IPS-20b (cell line): ENCODE results near the gene PITRM1.

Experiments used
- H3K27ac ChIP-seq: one replicate; pipeline ENCODE4 v1.5.1; 2013; ENCODE audit warnings: low read length
- H3K27me3 ChIP-seq: 2 replicates; pipeline ENCODE4 v1.6.1; 2013; ENCODE audit warnings: mild to moderate bottlenecking, low read length, inconsistent platforms; ENCODE audit not compliant: insufficient read depth
- H3K36me3 ChIP-seq: 2 replicates; pipeline ENCODE4 v1.6.1; 2013; ENCODE audit warnings: low read depth, mild to moderate bottlenecking, inconsistent platforms, low read length, moderate library complexity; ENCODE audit not compliant: insufficient read depth
- H3K4me1 ChIP-seq: 2 replicates; pipeline ENCODE4 v1.6.1; 2013; ENCODE audit warnings: mild to moderate bottlenecking, control low read depth, inconsistent platforms, low read length, moderate library complexity; ENCODE audit not compliant: insufficient read depth
- H3K4me3 ChIP-seq: 2 replicates; pipeline ENCODE4 v1.5.1; 2013; ENCODE audit warnings: mild to moderate bottlenecking, low read length, inconsistent platforms
- H3K9ac ChIP-seq: 2 replicates; pipeline ENCODE4 v1.6.1; 2013; ENCODE audit warnings: low read depth, mild to moderate bottlenecking, inconsistent platforms, low read length, moderate library complexity
- H3K9me3 ChIP-seq: 2 replicates; pipeline ENCODE4 v1.6.1; 2013; ENCODE audit warnings: mild to moderate bottlenecking, low read depth, low read length, inconsistent platforms; ENCODE audit not compliant: insufficient read depth

The PITRM1 gene

DNA sequence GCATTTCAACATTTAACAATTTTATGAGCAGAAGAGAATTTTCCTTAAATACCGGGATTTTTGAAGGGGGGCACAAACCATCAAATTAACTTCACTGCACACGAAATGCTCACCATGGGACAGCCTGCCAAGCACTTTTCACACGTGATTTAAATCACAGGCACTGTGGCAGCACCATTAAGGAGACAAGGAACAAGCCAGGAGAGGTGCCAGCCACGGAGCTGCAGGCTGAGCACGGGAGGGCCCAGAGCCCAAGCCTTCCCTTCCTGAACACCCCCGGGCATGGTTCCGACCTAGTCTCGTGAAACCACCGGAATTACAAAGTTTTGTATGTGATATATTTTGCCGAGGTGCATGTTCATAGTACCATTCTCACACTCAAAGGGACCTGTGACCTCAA is 13.4 kb downstream of the PITRM1 start:
- Histone ChIP-seq H3K9ac (no peak overlapping the region), H3K36me3 (peaks cover 65% of the 10 kb centered on the region), H3K4me3 (no peak overlapping the region), H3K27ac (no peak overlapping the region), H3K9me3 (no peaks in the 10 kb centered on the region), H3K4me1 (no peaks in the 10 kb centered on the region), H3K27me3 (no peaks in the 10 kb centered on the region)

DNA sequence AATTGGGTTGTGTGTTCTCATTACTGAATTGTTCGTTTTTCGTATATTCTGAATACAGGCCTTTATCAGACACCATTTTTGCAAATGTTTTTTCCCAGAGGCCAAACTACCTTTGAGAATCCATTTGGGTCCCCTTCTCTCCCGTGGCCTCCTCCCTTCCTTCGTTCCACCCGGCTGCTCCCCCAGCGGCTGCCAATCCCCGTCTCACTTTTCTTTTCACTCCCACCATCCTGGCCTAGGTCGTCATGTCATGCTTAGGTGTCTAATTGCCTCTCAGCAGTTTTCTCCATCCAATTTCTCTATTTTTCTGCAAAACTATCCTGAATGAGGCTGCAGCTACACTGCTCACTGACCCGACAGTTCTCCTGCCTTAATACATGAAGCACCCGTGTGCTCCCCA is 17.9 kb downstream of the PITRM1 start:
- Histone ChIP-seq H3K4me3 (no peak overlapping the region), H3K9ac (no peak overlapping the region), H3K27ac (no peak overlapping the region), H3K36me3 (peaks cover 70% of the 10 kb centered on the region), H3K9me3 (no peaks in the 10 kb centered on the region), H3K4me1 (no peaks in the 10 kb centered on the region), H3K27me3 (no peaks in the 10 kb centered on the region)

GRCh38 chr10:3152566-3152935 is 20.0 kb downstream of the PITRM1 start:
- H3K9ac ChIP-seq, result no peak overlapping the region
- H3K27me3 ChIP-seq, result no peaks in the 10 kb centered on the region
- H3K36me3 ChIP-seq, result peaks cover 72% of the 10 kb centered on the region
- no peaks in the 10 kb centered on the region for H3K4me1 ChIP-seq
- no peaks in the 10 kb centered on the region for H3K9me3 ChIP-seq
- H3K27ac ChIP-seq, result no peak overlapping the region
- no peak overlapping the region for H3K4me3 ChIP-seq

- Histone ChIP-seq H3K9me3 (no peaks in the 10 kb centered on the region), H3K36me3 (peaks cover 72% of the 10 kb centered on the region), H3K4me3 (no peak overlapping the region), H3K27me3 (no peaks in the 10 kb centered on the region), H3K27ac (no peak overlapping the region), H3K9ac (no peak overlapping the region), H3K4me1 (no peaks in the 10 kb centered on the region)
Observed at GRCh38 chr10:3151889-3152565, 20.6 kb downstream of the PITRM1 start.

- no peak overlapping the region for H3K27ac ChIP-seq
- H3K4me3 ChIP-seq, result no peak overlapping the region
- H3K4me1 ChIP-seq, result no peaks in the 10 kb centered on the region
- H3K36me3 ChIP-seq, result peaks cover 71% of the 10 kb centered on the region
- no peak overlapping the region for H3K9ac ChIP-seq
- H3K27me3 ChIP-seq, result no peaks in the 10 kb centered on the region
- H3K9me3 ChIP-seq, result no peaks in the 10 kb centered on the region
Observed at GRCh38 chr10:3150961-3151360, 21.6 kb downstream of the PITRM1 start.

GRCh38 chr10:3150366-3150765 is 22.2 kb downstream of the PITRM1 start:
- no peak overlapping the region for H3K27ac ChIP-seq
- no peaks in the 10 kb centered on the region for H3K4me1 ChIP-seq
- H3K27me3 ChIP-seq, result no peaks in the 10 kb centered on the region
- peaks cover 71% of the 10 kb centered on the region for H3K36me3 ChIP-seq
- no peak overlapping the region for H3K4me3 ChIP-seq
- no peaks in the 10 kb centered on the region for H3K9me3 ChIP-seq
- no peak overlapping the region for H3K9ac ChIP-seq

GRCh38 chr10:3149918-3150317 is 22.7 kb downstream of the PITRM1 start:
- Histone ChIP-seq H3K4me1 (no peaks in the 10 kb centered on the region), H3K27me3 (no peaks in the 10 kb centered on the region), H3K9me3 (no peaks in the 10 kb centered on the region), H3K27ac (no peak overlapping the region), H3K9ac (no peak overlapping the region), H3K4me3 (no peak overlapping the region), H3K36me3 (peaks cover 71% of the 10 kb centered on the region)

DNA sequence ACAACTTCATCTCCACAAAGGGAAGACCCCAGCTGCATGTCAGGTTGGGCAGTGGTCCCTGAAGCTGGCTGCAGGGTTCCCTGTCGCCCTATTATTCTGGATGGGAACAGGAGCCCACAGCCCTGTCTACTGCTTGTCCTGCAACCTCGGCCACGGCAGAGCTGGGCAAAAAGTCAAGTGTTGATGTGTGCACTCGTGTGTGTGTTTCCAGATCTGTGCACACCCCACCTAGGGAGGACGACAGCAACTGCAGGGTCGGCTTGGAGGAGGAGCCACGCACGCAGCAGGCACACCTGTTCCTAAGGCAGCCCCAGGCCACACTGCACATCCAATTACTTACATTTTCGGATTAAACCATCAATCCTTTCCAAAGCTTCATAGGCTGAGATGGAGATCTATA is 23.6 kb downstream of the PITRM1 start:
- H3K9ac ChIP-seq, result no peak overlapping the region
- peaks cover 69% of the 10 kb centered on the region for H3K36me3 ChIP-seq
- no peak overlapping the region for H3K27ac ChIP-seq
- no peak overlapping the region for H3K4me3 ChIP-seq
- no peaks in the 10 kb centered on the region for H3K27me3 ChIP-seq
- H3K4me1 ChIP-seq, result no peaks in the 10 kb centered on the region
- no peaks in the 10 kb centered on the region for H3K9me3 ChIP-seq

GRCh38 chr10:3148041-3148440 is 24.5 kb downstream of the PITRM1 start:
- Histone ChIP-seq H3K27me3 (no peaks in the 10 kb centered on the region), H3K27ac (no peak overlapping the region), H3K9ac (no peak overlapping the region), H3K4me1 (no peaks in the 10 kb centered on the region), H3K4me3 (no peak overlapping the region), H3K9me3 (no peaks in the 10 kb centered on the region), H3K36me3 (peaks cover 73% of the 10 kb centered on the region)

- Histone ChIP-seq H3K4me1 (no peaks in the 10 kb centered on the region), H3K27me3 (no peaks in the 10 kb centered on the region), H3K36me3 (peaks cover 73% of the 10 kb centered on the region), H3K4me3 (no peak overlapping the region), H3K27ac (no peak overlapping the region), H3K9me3 (no peaks in the 10 kb centered on the region), H3K9ac (no peak overlapping the region)
Observed at GRCh38 chr10:3147117-3147820, 25.3 kb downstream of the PITRM1 start.

- Histone ChIP-seq H3K27me3 (no peaks in the 10 kb centered on the region), H3K36me3 (peaks cover 72% of the 10 kb centered on the region), H3K9me3 (no peaks in the 10 kb centered on the region), H3K4me3 (no peak overlapping the region), H3K27ac (no peak overlapping the region), H3K4me1 (no peaks in the 10 kb centered on the region), H3K9ac (no peak overlapping the region)
Observed at GRCh38 chr10:3146289-3146688, 26.3 kb downstream of the PITRM1 start.

DNA sequence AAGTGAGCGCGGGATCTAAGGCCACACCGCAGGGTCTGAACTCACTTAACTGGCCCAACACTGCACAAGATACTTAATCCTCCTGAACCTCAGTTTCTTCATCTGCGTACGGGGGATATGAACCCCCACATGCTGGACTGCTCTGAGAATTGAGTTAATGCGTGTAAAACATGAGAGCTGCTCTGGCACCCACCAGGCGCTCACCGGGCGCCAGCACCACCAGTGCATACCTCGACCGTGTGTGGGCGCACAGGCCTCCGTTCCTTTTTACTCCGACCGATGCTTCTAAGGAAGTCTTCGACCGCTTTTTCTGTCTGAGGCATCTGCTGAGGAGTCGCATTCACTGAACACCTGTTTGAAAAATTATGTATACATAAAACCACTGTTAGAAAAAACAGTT is 27.2 kb downstream of the PITRM1 start:
- no peak overlapping the region for H3K4me3 ChIP-seq
- H3K9ac ChIP-seq, result no peak overlapping the region
- H3K36me3 ChIP-seq, result peaks cover 67% of the 10 kb centered on the region
- H3K4me1 ChIP-seq, result no peaks in the 10 kb centered on the region
- H3K9me3 ChIP-seq, result no peaks in the 10 kb centered on the region
- no peaks in the 10 kb centered on the region for H3K27me3 ChIP-seq
- no peak overlapping the region for H3K27ac ChIP-seq
